GM21723 (cell line): ENCODE results near the gene RPS6KA3.
A peak's percentile ranks its signal among the peaks of the same experiment; 100 is the strongest.
"Not testable (repeated sequence)": the region's sequence is repeated elsewhere in the genome, so short reads cannot be mapped to it uniquely, and the experiment has no call there.

ENCODE experiments used
- ATAC-seq: cut with Tn5 transposase; IDR thresholded peaks from one replicate; pipeline ENCODE4 v1.9.1; 2021; ENCODE audit warnings: mild to moderate bottlenecking, moderate library complexity; ENCODE audit not compliant: unreplicated experiment

RPS6KA3 gene

DNA sequence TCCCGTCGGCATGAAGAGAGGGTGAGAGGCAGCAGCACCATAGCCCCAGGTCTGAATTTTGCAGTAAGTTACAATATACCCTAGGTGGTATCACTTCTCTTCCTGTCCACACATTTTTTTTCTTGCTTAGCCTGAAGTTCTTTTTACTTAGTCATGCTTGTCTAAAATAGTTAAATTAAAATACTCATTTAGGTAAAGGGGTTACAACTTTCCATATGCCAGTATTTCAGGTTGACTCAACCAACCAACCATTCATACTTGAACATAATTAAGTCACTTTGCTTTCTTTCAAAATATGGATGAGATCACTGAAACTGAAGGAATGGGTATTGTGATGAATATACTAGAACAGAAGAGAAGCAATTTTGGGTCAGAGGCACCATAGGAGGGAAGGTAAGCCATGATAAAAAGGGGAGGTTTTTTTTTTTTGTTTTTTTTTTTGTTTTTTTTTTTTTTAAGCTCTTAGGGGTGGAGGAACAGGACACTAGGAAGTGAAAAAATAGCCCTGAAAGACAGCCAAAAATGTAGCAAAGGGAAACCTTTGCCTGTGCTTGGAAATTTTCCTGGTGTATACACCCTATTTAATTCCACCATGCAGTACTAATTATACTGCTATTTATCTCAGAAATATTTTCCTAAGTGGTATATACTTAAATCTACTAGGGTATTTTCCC, 41.8 kb downstream of the RPS6KA3 start:
- peak; percentile 71 for ATAC-seq

DNA sequence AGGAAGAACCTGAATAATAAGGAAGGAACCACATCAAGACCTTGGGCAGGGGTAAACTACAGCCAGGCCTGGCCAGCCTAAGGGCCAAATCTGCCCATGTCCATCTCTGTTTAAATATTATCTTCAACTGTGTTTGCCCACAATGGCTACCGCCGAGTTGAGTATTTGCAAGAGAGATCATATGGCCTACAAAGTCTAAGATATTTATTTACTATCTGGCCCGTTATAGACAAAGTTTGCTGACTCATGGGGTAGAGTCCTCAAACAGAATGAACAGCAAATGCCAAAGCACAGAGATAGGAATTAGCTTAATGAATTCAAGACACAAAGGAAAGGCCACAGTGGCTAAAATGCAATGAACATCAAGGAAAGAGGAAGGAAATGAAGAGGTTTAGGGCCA, 44.8 kb downstream of the RPS6KA3 start:
- no peak for ATAC-seq

DNA sequence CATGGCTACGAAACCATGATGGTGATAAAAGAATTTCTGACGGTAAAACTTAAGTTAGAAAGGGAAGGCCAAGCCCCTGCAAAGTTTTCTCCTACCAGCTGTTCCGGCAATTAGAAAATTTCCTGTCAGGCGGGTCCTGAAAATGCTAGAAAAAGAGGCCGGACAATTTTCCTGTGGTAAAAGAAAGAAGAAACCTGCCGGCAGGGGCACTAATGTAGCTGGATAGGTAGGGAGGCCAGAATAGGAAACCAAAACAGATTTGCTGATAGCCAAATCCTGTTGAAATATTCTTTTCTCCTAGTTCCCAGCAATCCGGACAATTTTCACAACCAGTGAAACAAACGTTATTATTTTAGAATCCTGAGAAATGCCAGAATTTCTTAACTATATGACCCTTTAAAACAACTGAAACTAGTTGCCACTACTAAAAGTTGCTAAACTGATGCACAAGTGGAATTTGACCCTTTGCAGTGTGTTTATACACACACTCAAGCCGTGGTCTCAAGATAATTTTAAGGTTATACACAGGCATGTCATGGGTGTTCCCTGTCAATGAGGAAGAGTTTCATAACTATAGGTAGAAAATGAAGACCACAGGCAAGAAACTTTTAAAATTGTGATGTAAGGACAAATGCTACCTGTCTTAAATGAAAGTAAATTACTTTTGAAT, 47.7 kb downstream of the RPS6KA3 start:
- ATAC-seq, result no peak

DNA sequence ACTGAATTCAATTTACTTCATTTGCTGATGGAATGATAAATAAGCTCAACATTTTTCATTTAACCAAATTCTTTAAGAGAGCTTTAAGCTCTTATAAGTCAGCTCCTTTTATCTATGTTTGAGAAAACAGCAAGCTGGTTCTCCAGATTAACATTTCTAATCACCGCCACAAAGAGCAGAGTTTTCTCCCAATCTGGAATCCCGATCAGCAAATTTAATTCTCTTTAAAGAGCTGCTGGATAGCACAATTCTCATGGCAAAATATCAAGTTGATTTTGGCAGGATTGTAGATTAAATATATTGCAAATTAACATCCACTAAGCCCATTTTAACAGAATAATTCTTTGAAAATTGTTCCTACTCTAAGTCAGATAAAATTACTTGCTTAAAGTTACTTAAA, 48.8 kb downstream of the RPS6KA3 start:
- ATAC-seq, result no peak

DNA sequence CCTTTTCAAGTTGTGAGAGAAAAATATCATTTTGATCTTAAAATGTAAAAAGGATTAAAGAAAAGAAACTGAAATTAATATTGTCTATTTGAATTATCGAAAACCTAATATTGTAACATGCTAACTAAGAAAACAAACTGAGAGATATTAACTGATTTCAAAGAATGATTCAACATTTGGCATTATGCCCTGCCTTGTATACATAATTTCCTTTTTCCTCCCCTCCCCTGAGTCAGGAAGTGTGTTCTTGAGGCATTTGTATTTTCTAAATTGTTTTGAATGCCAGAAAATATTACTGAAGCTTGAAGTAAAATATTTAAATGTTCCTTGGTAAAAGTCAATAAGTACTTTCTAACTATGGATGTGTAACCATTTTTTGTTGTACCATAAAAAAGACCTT, 49.4 kb downstream of the RPS6KA3 start:
- ATAC-seq, result no peak

DNA sequence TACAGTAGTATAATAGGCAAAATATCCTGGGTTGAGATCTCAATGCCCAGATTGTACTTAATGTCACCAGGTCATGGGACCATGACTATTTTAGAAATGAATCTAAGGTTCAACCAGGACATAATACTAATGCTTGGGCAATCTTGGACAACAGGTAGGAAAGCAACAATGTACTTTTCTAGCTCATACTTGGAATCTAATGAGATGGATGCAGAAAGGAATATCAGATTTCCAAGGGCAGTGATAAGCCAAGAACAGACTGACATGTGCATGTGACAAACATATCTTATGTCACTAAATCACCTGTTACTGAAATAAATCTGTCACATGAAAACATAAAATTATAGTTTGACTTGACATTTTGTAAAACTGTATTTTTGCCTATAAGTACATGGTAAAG, 51.1 kb downstream of the RPS6KA3 start:
- no peak for ATAC-seq

DNA sequence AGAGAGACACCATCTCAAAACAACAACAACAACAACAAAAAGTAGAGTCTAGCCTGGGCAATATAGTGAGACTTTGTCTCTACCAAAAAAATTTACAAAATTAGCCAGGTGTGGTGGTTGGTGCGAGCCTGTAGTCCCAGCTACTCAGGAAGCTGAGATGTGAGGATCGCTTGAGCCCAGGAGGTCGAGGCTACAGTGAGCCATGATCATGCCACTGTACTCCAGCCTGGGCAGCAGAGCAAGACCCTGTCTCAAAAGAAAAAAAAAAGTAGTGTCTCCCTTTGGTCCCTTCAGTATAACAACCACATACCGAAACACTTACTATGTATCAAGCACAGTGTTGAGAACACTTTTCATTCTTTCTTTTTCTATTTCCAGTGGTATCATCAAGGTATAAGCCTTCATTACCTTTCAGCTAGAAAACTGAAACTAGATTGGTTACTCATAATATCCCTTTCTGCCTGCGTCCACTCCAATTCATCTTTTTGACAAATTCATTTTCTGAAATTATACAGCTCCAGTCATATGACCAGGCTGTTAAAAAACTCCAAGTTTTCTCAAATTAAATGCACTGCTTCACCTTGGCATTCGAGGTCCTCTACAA, 54.1 kb downstream of the RPS6KA3 start:
- ATAC-seq, result peak; percentile 90

DNA sequence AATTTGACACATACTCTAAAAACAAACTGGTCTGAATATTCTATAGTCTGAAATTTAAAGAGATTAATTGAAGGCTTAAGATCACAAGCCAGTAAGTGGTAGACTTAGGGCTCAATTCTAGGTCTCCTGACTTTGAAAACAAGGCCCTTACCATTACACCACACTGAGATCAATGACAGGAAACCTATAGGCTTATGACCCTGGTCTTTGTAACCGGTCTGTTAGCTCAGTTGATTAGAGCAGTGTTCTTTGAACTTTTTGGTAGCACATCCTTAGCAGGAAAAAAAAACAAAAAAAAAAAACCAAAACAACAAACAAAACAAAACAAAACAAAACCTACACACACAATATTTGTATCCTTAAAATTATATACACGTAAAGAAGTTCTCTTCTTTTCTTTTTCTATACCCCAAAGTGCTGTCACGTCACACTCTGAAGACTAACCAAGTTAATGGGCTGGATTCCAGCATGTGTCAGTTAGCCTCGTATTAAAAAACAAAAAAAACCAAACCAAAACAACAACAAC, 55.4 kb downstream of the RPS6KA3 start:
- no peak for ATAC-seq

DNA sequence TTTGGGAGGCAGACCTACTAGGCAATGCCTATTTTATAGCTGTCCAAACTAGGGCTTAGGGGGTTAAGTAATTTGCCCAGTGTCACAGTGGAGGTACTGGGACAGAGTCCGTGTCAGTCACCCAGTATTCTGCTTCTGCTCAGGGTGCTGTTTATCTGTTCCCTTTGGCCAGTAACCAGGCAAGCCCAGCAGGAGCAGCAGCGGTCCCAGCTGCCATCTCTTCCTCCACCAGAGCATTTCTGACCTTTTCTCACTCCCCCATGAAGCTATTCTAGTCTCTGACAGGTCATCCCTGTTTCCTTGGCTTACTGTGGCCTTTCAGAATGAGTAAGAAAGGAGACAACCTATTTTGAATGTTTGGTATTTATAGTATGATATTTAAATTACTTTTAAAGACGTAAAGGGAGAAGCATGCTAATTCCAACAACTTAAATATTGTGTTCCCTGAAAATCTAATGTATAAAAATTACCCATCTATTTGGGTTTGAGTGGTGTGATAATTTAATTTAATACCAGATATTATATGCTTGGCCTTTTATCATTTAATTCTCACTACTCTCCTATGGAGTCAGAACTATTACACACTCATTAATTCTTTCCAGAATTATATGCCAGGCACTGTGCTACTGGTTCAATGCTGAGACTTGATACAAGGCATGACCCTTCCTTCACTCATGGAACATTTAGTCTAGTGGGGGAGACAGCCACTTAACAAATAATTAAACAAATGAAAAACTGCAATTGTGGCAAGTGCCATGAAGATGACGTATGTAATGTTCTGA, 60.6 kb downstream of the RPS6KA3 start:
- peak; percentile 92 for ATAC-seq

DNA sequence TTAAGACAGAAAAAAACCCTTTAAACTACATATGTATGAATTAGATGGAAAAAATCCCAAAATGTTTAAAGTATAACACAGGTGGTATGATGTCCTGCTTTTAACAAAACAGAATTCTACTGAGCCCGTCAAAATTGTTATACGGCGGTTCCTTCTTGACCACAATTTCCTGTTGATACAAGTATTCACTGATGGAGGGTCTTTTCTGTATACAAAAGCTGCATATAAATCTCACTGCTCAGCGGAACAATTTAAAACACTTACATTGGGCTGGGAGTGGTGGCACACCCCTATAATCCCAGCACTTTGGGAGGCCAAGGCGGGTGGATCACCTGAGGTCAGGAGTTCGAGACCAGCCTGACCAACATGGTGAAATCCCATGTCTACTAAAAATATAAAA, 62.4 kb downstream of the RPS6KA3 start:
- no peak for ATAC-seq

DNA sequence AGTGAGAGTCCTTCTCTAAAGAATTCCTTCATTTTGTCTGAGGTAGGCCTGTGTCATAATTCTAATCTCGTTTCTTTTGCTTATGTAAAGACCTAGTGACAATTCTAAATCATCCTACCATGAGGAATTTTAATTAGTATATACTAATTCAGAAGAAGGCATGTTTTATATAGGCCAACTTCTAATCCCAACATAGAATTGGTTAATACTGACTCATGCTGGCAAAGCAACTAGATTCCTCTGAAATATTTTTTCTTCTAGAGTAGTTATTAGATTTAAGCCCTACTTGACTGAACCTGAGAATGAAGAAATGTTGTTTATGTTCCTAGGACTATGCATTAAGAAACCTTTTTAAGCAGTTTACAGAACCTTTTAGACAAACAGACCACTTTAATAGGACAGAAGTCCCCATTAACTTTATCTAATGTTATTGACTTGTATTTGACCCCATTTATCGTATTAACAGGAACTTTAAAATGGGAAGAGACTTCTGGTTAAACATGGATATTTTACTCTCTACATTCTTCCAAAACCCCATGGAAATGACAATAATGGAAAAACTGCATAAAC, 69.0 kb downstream of the RPS6KA3 start:
- ATAC-seq, result no peak

DNA sequence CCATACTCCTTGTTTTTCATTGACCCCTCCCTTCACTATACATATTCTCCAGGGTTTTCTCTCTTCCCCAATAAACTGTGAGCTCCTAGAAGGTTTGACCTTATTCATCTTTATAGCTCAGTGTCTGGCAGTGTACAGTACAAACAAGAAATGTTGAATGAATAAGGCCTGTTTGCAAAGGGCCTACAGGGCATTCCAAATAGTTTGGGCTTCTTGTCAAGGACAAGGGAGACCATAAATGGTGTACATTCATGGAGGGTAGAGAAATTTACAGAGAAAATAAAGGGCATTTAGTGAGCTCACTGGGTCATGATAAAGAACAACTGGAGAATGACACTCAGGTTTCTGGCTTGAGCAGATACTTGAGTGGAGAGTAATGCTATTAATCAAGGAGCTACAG, 77.5 kb downstream of the RPS6KA3 start:
- ATAC-seq, result no peak

DNA sequence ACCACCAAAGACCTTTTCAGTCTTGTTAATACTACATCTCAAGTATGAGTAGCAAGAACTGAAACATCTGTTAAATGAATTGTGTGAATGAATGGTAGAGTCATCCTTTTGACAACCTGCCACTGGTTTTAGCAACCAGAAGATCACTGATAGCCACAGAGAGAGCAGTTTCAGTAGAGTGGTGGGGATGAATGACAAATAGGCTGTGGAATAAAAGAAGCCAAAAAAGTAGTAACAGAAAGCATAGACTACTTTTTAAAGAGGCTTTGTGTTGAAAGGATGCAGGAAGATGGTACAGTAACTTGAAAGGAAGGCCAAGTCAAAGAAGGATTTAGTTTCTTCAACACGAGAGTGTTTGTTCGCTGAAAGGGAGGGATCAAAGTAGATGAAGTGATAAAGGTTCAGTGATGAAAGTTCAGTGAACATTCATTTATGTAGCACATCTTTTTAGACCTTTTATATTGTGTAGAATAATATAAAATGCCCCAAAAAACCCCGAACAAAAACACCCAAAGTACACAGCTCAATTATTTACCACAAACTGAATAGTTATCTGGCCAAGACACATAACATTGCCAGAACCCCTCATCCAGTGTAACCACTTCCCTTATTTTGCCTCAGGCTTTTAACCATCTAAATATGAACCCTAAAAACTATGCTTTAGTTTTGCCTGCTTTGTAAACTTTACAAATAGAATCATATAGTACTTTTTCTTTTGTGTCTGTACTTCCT, 84.9 kb downstream of the RPS6KA3 start:
- no peak for ATAC-seq

DNA sequence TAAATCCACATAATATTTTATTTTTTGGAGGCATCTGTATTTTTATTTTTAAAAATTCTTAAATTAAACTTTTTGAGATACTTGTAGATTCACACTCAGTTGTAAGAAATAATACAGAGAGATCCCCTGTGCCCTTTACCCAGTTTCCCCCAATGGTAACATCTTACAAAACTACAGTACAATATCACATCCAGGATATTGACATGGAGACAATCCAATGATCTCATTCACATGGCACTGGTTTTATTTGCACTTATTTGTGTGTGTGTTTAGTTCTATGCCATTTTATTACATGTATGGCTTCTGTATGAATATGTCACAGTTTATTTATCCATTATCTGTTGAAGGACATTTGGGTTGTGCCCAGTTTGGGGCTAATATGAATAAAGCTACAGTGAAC, 89.6 kb downstream of the RPS6KA3 start:
- no peak for ATAC-seq

DNA sequence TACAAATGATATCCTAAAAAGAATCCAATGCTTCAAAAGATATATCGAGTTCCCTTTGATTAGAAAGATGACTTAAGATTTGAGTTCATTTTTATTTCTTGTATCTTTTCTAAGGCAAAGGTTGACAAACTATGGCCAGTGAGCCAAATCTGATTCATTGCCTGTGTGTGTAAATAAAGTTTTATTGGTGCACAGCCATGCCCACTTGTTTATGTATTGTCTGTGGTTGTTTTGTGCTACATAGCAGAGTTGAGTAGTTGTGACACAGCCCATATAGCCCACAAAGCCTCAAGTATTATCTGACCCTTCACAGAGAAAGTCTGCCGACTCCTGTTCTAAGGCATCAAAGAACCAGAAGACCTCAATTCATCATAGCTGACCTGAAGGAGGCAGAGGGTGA, 92.9 kb downstream of the RPS6KA3 start:
- no peak for ATAC-seq

DNA sequence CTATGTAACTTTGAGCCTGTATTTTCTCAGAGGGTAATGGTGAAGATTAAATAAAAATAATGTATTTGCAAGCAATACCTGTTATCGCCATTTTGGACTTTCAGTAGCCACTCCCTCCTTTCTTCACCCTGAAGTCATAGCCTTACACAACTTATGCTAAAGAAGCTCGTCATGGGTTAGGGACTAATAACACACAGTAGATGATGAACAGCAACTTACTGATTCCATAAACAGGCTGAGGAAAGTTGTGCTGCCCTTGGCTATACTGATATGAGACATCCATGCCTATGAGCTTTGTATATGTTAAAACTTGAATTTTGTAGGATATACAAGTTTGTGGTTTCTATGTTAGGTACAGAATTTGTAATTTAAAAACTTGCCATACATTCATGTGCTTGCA, 93.4 kb downstream of the RPS6KA3 start:
- ATAC-seq, result no peak

DNA sequence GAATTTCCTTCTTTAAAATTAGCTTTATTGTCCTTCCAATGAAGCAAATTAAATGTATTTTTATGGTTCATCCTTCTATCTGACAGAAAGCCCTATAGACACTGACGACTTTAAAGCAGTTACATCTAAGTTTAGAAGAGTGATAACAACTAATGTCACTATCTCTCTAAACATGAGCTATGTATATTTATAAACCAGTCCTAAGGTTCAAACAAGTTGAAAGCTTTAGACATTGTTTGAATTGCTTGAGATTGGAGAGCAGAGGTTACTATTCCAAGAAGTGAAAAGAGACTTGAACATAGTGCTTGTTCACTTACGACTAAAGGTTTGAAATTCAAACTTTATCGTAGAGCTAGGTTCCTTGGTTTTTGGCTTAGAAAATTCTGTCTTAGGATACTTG, 94.8 kb downstream of the RPS6KA3 start:
- ATAC-seq, result no peak

DNA sequence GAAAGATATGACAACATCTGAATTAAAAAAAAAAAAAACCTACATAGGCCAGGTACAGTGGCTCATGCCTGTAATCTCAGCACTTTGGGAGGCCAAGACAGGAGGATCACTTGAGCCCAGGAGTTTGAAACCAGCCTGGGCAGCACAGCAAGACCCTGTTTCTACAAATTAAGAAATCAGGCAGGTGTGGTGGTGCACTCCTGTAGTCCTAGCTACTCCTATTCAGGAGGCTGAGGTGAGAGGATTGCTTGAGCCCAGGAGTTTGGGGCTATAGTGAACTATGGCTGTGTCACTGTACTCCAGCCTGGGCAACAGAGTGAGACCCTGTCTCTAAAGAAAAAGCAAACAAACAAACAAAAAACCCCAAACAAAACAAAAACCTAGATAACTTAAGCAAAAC, 104.2 kb downstream of the RPS6KA3 start:
- not testable (repeated sequence) for ATAC-seq

DNA sequence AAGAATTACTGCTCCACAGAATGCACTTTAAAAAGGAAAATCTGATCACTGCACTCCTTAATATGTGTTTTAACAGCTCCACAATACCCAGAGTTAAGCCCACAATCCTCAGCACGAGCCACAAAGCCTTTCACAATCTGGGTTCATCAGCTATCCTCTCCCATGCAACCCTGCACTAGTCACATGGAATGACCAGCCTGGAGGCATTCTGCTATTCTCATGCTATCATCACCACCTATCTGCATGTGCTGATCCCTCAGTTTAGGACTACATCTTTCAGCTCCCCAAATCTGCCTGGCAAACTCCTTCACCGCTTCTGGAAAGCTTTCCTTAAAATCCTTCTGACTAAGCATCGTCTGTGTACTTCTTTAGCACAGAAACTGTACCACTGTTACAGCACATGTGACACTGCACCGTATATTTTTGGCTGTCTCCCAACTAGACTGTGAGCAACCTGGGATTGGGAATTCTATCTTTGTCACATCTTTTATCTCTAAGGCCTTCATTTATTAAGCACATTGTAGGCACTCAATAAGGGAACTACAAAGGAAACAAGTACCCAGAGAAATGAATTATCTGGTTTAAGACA, 106.8 kb downstream of the RPS6KA3 start:
- no peak for ATAC-seq

DNA sequence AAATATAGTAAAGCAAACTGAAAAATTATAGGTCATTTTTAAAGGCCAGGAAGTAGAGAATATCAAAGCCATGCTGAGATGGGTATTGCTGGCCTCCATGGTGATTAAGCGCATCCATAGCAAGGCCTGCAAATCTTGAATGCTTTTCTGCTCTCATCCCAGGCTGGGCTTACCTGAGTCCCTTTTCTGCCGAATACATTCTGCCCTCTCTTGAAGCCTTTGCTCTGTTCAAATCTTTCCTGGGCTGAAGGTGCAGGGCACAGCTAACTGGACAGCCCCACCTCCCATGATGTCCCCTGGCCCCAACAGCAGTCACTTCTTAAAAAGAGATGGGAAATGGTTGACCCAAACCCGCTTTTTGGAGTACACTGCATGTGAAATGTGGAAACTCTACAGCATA, 115.0 kb downstream of the RPS6KA3 start:
- ATAC-seq, result no peak
